Measurements from ENCODE around the gene TACC3. TPM values are rescaled to one million over a fixed set of nuclear protein-coding genes. Genes with fewer than 3 reads are reported as not detected.

Gene TACC3
- total RNA-seq, 1 experiment from 2014 or later = 207 TPM

DNA sequence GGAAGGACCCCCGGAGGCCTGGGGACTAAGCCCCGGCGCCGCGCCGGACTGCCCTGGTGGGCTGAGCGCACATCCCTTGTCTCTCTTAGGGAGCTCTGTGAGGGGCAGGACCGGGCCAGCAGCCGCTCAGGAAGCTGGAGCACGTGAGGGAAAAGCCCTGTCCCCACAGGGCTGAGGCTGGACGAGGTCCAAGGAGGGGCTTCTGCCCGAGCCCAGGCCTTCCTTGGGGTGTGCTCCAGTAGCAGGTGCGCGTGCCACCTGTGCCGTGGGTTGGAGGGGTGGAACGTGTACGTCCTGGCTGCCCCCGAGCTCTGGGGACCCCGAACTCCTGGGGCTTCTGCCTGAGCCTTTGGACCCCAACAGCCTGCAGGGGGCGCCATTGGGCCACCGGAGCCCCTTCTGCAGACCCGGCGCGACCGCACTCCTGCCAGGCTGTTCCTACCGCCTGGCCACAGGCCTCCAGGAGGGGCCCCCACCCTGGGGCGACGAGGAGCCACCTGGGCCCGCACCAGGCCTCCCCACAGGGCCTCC is 27.2 kb downstream of the TACC3 start (continued):
- TF ChIP-seq ZNF416 (CRISPR knock-in tag; IDR thresholded peaks at IDR 0.05) = no peak
- no peak for TF ChIP-seq FOXP1 (CRISPR knock-in tag; IDR thresholded peaks at IDR 0.05; ENCODE audit: borderline replicate concordance)
- TF ChIP-seq ZNF423 (CRISPR knock-in tag; IDR thresholded peaks at IDR 0.05) = peak; percentile 96
- TF ChIP-seq CTCF (IDR thresholded peaks at IDR 0.05) = peak; percentile 93
- peak; percentile 54; the same call in 1 of the 2 replicates for TF ChIP-seq HMGXB4 (CRISPR knock-in tag; IDR thresholded peaks at IDR 0.05)

- ChIA-PET CTCF (interaction anchor here (1.9 to 4.1 kb wide), 8 partner anchors 10 to 161 kb away, joined by 14 to 188 read pairs (median 46); partner anchors contain the start of gene FGFR3), POLR2A (no interaction called here)
- Mint-ChIP-seq H3K27me3 (ENCODE audit: low read depth) (peaks cover 2% of the 10 kb centered on the region; the same call in 1 of the 2 replicates), H3K9me3 (no peaks in the 10 kb centered on the region), H3K4me1 (no peaks in the 10 kb centered on the region), H3K36me3 (peaks cover 8% of the 10 kb centered on the region), H3K27ac (no peak overlapping the region), H3K4me3 (no peak overlapping the region)
- DNase-seq (ENCODE audit: low spot score) (no peak), ATAC-seq (no peak)
- TF ChIP-seq JUN (CRISPR knock-in tag; IDR thresholded peaks at IDR 0.05) = no peak
- TF ChIP-seq ZNF317 (CRISPR knock-in tag; IDR thresholded peaks at IDR 0.05; ENCODE audit: borderline replicate concordance, low read depth) = no peak
- no peak for TF ChIP-seq ELF4 (CRISPR knock-in tag; IDR thresholded peaks at IDR 0.05; ENCODE audit: low read depth)
- no peak for TF ChIP-seq NR2C2 (CRISPR knock-in tag; IDR thresholded peaks at IDR 0.05)
- no peak for TF ChIP-seq SMAD4 (CRISPR knock-in tag; IDR thresholded peaks at IDR 0.05)
- TF ChIP-seq, protein P1, sequence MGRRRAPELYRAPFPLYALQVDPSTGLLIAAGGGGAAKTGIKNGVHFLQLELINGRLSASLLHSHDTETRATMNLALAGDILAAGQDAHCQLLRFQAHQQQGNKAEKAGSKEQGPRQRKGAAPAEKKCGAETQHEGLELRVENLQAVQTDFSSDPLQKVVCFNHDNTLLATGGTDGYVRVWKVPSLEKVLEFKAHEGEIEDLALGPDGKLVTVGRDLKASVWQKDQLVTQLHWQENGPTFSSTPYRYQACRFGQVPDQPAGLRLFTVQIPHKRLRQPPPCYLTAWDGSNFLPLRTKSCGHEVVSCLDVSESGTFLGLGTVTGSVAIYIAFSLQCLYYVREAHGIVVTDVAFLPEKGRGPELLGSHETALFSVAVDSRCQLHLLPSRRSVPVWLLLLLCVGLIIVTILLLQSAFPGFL (CRISPR knock-in tag; IDR thresholded peaks at IDR 0.05; ENCODE audit: borderline replicate concordance) = no peak
- TF ChIP-seq TEAD1 (CRISPR knock-in tag; IDR thresholded peaks at IDR 0.05) = no peak
- TF ChIP-seq ESRRA (CRISPR knock-in tag; IDR thresholded peaks at IDR 0.05; ENCODE audit: borderline replicate concordance) = no peak
- TF ChIP-seq IRF1 (CRISPR knock-in tag; IDR thresholded peaks at IDR 0.05) = no peak
- no peak for TF ChIP-seq FOXK1 (CRISPR knock-in tag; IDR thresholded peaks at IDR 0.05)
- no peak for TF ChIP-seq ZMAT4 (CRISPR knock-in tag; IDR thresholded peaks at IDR 0.05)
- no peak for TF ChIP-seq CREB1 (CRISPR knock-in tag; IDR thresholded peaks at IDR 0.05)
- TF ChIP-seq E2F4 (CRISPR knock-in tag; IDR thresholded peaks at IDR 0.05; ENCODE audit: borderline replicate concordance, low read depth) = no peak
- no peak for TF ChIP-seq NFE2L1 (CRISPR knock-in tag; IDR thresholded peaks at IDR 0.05)
- TF ChIP-seq, protein P2, sequence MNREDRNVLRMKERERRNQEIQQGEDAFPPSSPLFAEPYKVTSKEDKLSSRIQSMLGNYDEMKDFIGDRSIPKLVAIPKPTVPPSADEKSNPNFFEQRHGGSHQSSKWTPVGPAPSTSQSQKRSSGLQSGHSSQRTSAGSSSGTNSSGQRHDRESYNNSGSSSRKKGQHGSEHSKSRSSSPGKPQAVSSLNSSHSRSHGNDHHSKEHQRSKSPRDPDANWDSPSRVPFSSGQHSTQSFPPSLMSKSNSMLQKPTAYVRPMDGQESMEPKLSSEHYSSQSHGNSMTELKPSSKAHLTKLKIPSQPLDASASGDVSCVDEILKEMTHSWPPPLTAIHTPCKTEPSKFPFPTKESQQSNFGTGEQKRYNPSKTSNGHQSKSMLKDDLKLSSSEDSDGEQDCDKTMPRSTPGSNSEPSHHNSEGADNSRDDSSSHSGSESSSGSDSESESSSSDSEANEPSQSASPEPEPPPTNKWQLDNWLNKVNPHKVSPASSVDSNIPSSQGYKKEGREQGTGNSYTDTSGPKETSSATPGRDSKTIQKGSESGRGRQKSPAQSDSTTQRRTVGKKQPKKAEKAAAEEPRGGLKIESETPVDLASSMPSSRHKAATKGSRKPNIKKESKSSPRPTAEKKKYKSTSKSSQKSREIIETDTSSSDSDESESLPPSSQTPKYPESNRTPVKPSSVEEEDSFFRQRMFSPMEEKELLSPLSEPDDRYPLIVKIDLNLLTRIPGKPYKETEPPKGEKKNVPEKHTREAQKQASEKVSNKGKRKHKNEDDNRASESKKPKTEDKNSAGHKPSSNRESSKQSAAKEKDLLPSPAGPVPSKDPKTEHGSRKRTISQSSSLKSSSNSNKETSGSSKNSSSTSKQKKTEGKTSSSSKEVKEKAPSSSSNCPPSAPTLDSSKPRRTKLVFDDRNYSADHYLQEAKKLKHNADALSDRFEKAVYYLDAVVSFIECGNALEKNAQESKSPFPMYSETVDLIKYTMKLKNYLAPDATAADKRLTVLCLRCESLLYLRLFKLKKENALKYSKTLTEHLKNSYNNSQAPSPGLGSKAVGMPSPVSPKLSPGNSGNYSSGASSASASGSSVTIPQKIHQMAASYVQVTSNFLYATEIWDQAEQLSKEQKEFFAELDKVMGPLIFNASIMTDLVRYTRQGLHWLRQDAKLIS (CRISPR knock-in tag; IDR thresholded peaks at IDR 0.05; ENCODE audit: borderline replicate concordance) = no peak
Measured at GRCh38 chr4:1749370-1749769, 28.0 kb downstream of the TACC3 start.

All from WTC11 (cell line).